H1 (cell line): Measurements from ENCODE around the gene NR2F6. TPM values are rescaled to one million over a fixed set of nuclear protein-coding genes. Genes with fewer than 3 reads are reported as not detected.

Source experiments
- CTCF ChIA-PET: fragments of 300-600 bp; sonication (Branson Sonifier 250); formaldehyde crosslinking; loops from one replicate; lab custom pipeline; 2021; ENCODE audit not compliant: partially characterized antibody; lab: Charles Lee
- POLR2A ChIA-PET: fragments of 300-600 bp; sonication (Branson Sonifier 250); formaldehyde crosslinking; loops from one replicate; lab custom pipeline; 2021; ENCODE audit warnings: inconsistent platforms; ENCODE audit not compliant: partially characterized antibody; lab: Charles Lee
- DNase-seq, 2 experiments: peaks; one replicate each; pipeline versions ENCODE4 v3.0.0 to v3.0.0-alpha.2; 2010 to 2022; ENCODE audit warnings: low spot score in 2 of 2, low read depth in 1 of 2, mixed read lengths in 1 of 2
- FAIRE-seq: peaks from 2 replicates; lab custom pipeline; 2011; peaks lifted over from hg19 to GRCh38; lab: Jason Lieb, UNC
- H2AFZ ChIP-seq: 2 replicates; pipeline ENCODE4 v1.8.1; 2012; ENCODE audit warnings: low read length, inconsistent platforms
- H2AK5ac ChIP-seq: 2 replicates; pipeline ENCODE4 v1.6.1; 2013; ENCODE audit warnings: low read depth, low read length
- H2BK120ac ChIP-seq: replicated peaks from 2 replicates; pipeline ENCODE3; 2013; ENCODE audit warnings: low read depth, low read length, inconsistent platforms
- H2BK12ac ChIP-seq: 2 replicates; pipeline ENCODE4 v1.6.1; 2013; ENCODE audit warnings: low read depth, low read length
- H2BK15ac ChIP-seq: 2 replicates; pipeline ENCODE4 v1.6.1; 2013; ENCODE audit warnings: low read length
- H2BK20ac ChIP-seq: 2 replicates; pipeline ENCODE4 v1.6.1; 2013; ENCODE audit warnings: low read length
- H2BK5ac ChIP-seq: 2 replicates; pipeline ENCODE4 v1.6.1; 2013; ENCODE audit warnings: low read depth, low read length
- H3K14ac ChIP-seq: 2 replicates; pipeline ENCODE4 v1.6.1; 2013; ENCODE audit warnings: inconsistent platforms; ENCODE audit not compliant: insufficient read length
- H3K18ac ChIP-seq: 2 replicates; pipeline ENCODE4 v1.6.1; 2013; ENCODE audit warnings: low read length; ENCODE audit errors: extremely low read depth
- H3K23ac ChIP-seq: 2 replicates; pipeline ENCODE4 v1.6.1; 2013; ENCODE audit warnings: inconsistent platforms; ENCODE audit not compliant: insufficient read length
- H3K23me2 ChIP-seq: 2 replicates; pipeline ENCODE4 v1.6.1; 2013; ENCODE audit warnings: low read depth, low read length
- H3K27ac ChIP-seq: 2 replicates; pipeline ENCODE4 v1.6.1; 2011; ENCODE audit warnings: low read depth, low read length, inconsistent platforms
- H3K27me3 ChIP-seq, 4 experiments: replicated peaks in 1 of 4; 1 replicate in 1 of 4; 2 replicates in 3 of 4; pipeline versions ENCODE4 v1.6.1 to v1.8.1; 2011 to 2013; ENCODE audit warnings: low read length in 3 of 4, mild to moderate bottlenecking in 3 of 4, inconsistent platforms in 2 of 4, mixed read lengths in 2 of 4, moderate library complexity in 1 of 4; ENCODE audit not compliant: control insufficient read depth in 3 of 4, insufficient read depth in 3 of 4; ENCODE audit errors: extremely low read depth in 1 of 4
- H3K36me3 ChIP-seq, 4 experiments: 2 replicates each; pipeline versions ENCODE4 v1.6.1 to v1.8.1; 2011 to 2013; ENCODE audit warnings: mild to moderate bottlenecking in 4 of 4, low read length in 3 of 4, moderate library complexity in 2 of 4, control low read depth in 1 of 4, inconsistent platforms in 1 of 4; ENCODE audit not compliant: insufficient read depth in 4 of 4, control insufficient read depth in 2 of 4
- H3K4ac ChIP-seq: replicated peaks from 2 replicates; pipeline ENCODE3; 2013; ENCODE audit warnings: low read length, low read depth, mixed read lengths, inconsistent platforms; ENCODE audit not compliant: insufficient read length
- H3K4me1 ChIP-seq, 4 experiments: replicated peaks in 1 of 4; 1 replicate in 1 of 4; 2 replicates in 3 of 4; pipeline versions ENCODE4 v1.6.1 to v1.8.1; 2011 to 2013; ENCODE audit warnings: low read length in 3 of 4, inconsistent platforms in 2 of 4, mixed read lengths in 1 of 4; ENCODE audit not compliant: insufficient read depth in 4 of 4, control insufficient read depth in 3 of 4
- H3K4me2 ChIP-seq, 2 experiments: 2 replicates each; pipeline versions ENCODE4 v1.6.1 to v1.8.1; 2011 to 2013; ENCODE audit warnings: low read depth in 2 of 2, low read length in 2 of 2, control low read depth in 1 of 2, inconsistent platforms in 1 of 2, mild to moderate bottlenecking in 1 of 2; ENCODE audit not compliant: insufficient read depth in 1 of 2
- H3K4me3 ChIP-seq, 4 experiments: fragments of 200-600, 300-600 bp in 1 of 4; sonication (generic), shearing (Covaris generic), sonication (Bioruptor Twin) in 1 of 4; 2 replicates each; pipeline versions ENCODE4 v1.5.1 to v1.8.1; 2011 to 2016; ENCODE audit warnings: low read length in 4 of 4, low read depth in 3 of 4, control low read depth in 2 of 4, inconsistent platforms in 2 of 4, mild to moderate bottlenecking in 2 of 4, mixed read lengths in 1 of 4, moderate library complexity in 1 of 4; ENCODE audit not compliant: insufficient read depth in 2 of 4; ENCODE audit errors: extremely low read depth in 1 of 4
- H3K56ac ChIP-seq: replicated peaks from 2 replicates; pipeline ENCODE3; 2013; ENCODE audit warnings: low read depth, mild to moderate bottlenecking, mixed read lengths, low read length, inconsistent platforms; ENCODE audit not compliant: insufficient read length
- H3K79me1 ChIP-seq: 2 replicates; pipeline ENCODE4 v1.6.1; 2013; ENCODE audit warnings: low read depth, low read length, control low read depth
- H3K79me2 ChIP-seq, 2 experiments: 2 replicates each; pipeline versions ENCODE4 v1.6.1 to v1.8.1; 2012 to 2013; ENCODE audit warnings: low read length in 2 of 2, mild to moderate bottlenecking in 2 of 2, inconsistent platforms in 1 of 2; ENCODE audit not compliant: insufficient read depth in 2 of 2, control insufficient read depth in 1 of 2
- H3K9ac ChIP-seq, 4 experiments: replicated peaks in 1 of 4; 1 replicate in 1 of 4; 2 replicates in 3 of 4; pipeline versions ENCODE4 v1.6.1 to v1.8.1; 2011 to 2013; ENCODE audit warnings: low read depth in 3 of 4, low read length in 3 of 4, control low read depth in 2 of 4, mild to moderate bottlenecking in 2 of 4, moderate library complexity in 2 of 4, inconsistent platforms in 1 of 4; ENCODE audit errors: extremely low read depth in 1 of 4
- H3K9me3 ChIP-seq, 2 experiments: 2 replicates each; pipeline versions ENCODE4 v1.6.1 to v1.8.1; 2012 to 2013; ENCODE audit warnings: mild to moderate bottlenecking in 2 of 2, moderate library complexity in 2 of 2, control low read depth in 1 of 2, inconsistent platforms in 1 of 2, low read depth in 1 of 2, low read length in 1 of 2, mixed read lengths in 1 of 2; ENCODE audit not compliant: insufficient read depth in 2 of 2
- H4K20me1 ChIP-seq, 2 experiments: replicated peaks in 1 of 2; 2 replicates each; pipeline versions ENCODE3 to v1.8.1; 2011 to 2013; ENCODE audit warnings: inconsistent platforms in 2 of 2, low read length in 2 of 2, mild to moderate bottlenecking in 1 of 2; ENCODE audit not compliant: insufficient read depth in 2 of 2, control insufficient read depth in 1 of 2
- H4K5ac ChIP-seq: 2 replicates; pipeline ENCODE4 v1.6.1; 2013; ENCODE audit warnings: low read length, low read depth, mixed read lengths, inconsistent platforms; ENCODE audit not compliant: insufficient read length
- H4K8ac ChIP-seq: 2 replicates; pipeline ENCODE4 v1.8.0; 2013; ENCODE audit warnings: mild to moderate bottlenecking, moderate library complexity, low read length, inconsistent platforms; ENCODE audit not compliant: insufficient read depth; ENCODE audit errors: extremely low read depth
- H4K91ac ChIP-seq: replicated peaks from 2 replicates; pipeline ENCODE3; 2013; ENCODE audit warnings: low read length, mixed read lengths, inconsistent platforms; ENCODE audit not compliant: insufficient read length
- BACH1 ChIP-seq: IDR thresholded peaks from 2 replicates; pipeline ENCODE4 v1.6.1; 2012; ENCODE audit warnings: low read length, improper control_type of control experiment
- CTBP2 ChIP-seq: IDR thresholded peaks from 2 replicates; pipeline ENCODE4 v1.7.0; 2011; ENCODE audit warnings: borderline replicate concordance, mild to moderate bottlenecking, moderate library complexity, mixed read lengths, low read length; ENCODE audit not compliant: insufficient read depth, insufficient read length
- HDAC6 ChIP-seq: IDR thresholded peaks from one replicate; pipeline ENCODE4 v1.7.1; 2012; ENCODE audit warnings: low read depth, mild to moderate bottlenecking, inconsistent platforms, low read length, moderate library complexity
- JUN ChIP-seq: IDR thresholded peaks from 2 replicates; pipeline ENCODE4 v1.6.1; 2011; ENCODE audit warnings: low read depth, mild to moderate bottlenecking, improper control_type of control experiment, low read length
- KDM1A ChIP-seq: fragments of 200-600, 300-600 bp; sonication (generic); IDR thresholded peaks from 2 replicates; pipeline ENCODE4 v1.7.1; 2016; ENCODE audit warnings: mild to moderate bottlenecking, low read length, borderline replicate concordance
- KDM4A ChIP-seq: IDR thresholded peaks from one replicate; pipeline ENCODE4 v1.7.1; 2012; ENCODE audit warnings: low read depth, mild to moderate bottlenecking, moderate library complexity, low read length, inconsistent platforms; ENCODE audit not compliant: severe bottlenecking
- PHF8 ChIP-seq: fragments of 200-600 bp; sonication (generic); conservative IDR thresholded peaks from 2 replicates; pipeline ENCODE4 v1.7.1; 2012; ENCODE audit warnings: low read depth, mild to moderate bottlenecking, inconsistent platforms, low read length, moderate library complexity
- POLR2A ChIP-seq, 2 experiments: IDR thresholded peaks; 1 replicate in 1 of 2; 2 replicates in 1 of 2; pipeline ENCODE4 v1.6.1; 2011; ENCODE audit warnings: low read depth in 2 of 2, low read length in 2 of 2, mild to moderate bottlenecking in 2 of 2; ENCODE audit errors: control extremely low read depth in 1 of 2
- RAD21 ChIP-seq, 2 experiments: IDR thresholded peaks in 1 of 2; conservative IDR thresholded peaks in 1 of 2; 2 replicates each; pipeline ENCODE4 v1.6.1; 2011; ENCODE audit warnings: low read depth in 2 of 2, low read length in 2 of 2, improper control_type of control experiment in 1 of 2, inconsistent platforms in 1 of 2, mild to moderate bottlenecking in 1 of 2, moderate library complexity in 1 of 2
- RFX5 ChIP-seq: IDR thresholded peaks from 2 replicates; pipeline ENCODE4 v1.6.1; 2011; ENCODE audit warnings: low read depth, low read length, improper control_type of control experiment, borderline replicate concordance
- SIRT6 ChIP-seq: IDR thresholded peaks from one replicate; pipeline ENCODE4 v1.7.1; 2012; ENCODE audit warnings: low read length, inconsistent platforms
- SP2 ChIP-seq: IDR thresholded peaks from 2 replicates; pipeline ENCODE4 v1.6.1; 2012; ENCODE audit warnings: mild to moderate bottlenecking, low read length, inconsistent platforms
- WGBS, 2 experiments: shearing (Covaris generic) in 1 of 2; methylation state at CpG; one replicate each; pipeline versions ENCODE4 v1.1.6 to v1.1.7; 2013 to 2015; ENCODE audit warnings: low lambda C conversion rate in 2 of 2, mixed read lengths in 2 of 2, inconsistent platforms in 1 of 2, low coverage in 1 of 2, missing lambda C conversion rate in 1 of 2; ENCODE audit not compliant: insufficient replicate concordance in 2 of 2, insufficient coverage in 1 of 2, insufficient read length in 1 of 2; ENCODE audit errors: extremely low coverage in 1 of 2, missing lambda C conversion rate in 1 of 2; 5-methylcytosine and 5-hydroxymethylcytosine counted together
- polyA plus RNA-seq, 7 experiments: library from polyadenylated mRNA; depleted of rRNA in 3 of 7; stranded (reverse) in 5 of 7; unstranded in 2 of 7; fragments of >200 nt in 5 of 7; fragments of 200-250 nt in 2 of 7; gene quantifications; 1 replicate in 5 of 7; 2 replicates in 1 of 7; 4 replicates in 1 of 7; pipeline versions ENCODE4 v1.2.1 to v1.2.3, GENCODE V29; 2011 to 2013; ENCODE audit warnings: missing spikeins in 2 of 7, mixed read lengths in 2 of 7
- total RNA-seq: library from RNA; stranded (reverse); fragmentation: NEBNext Ultra II Directional; extraction: Animal tissue kit (Norgen Biotek cat#: 25700); gene quantifications from 2 replicates; pipeline ENCODE4 v1.2.1, GENCODE V29; 2021
- TF ChIP-seq, protein P1 (sequence below): IDR thresholded peaks from 2 replicates; pipeline ENCODE4 v1.6.1; 2012; ENCODE audit warnings: inconsistent platforms

Gene NR2F6
- total and polyA plus RNA-seq, 2 of the 8 experiments (the other 6 are each of a cell fraction or from before 2014, with no cell fraction given), result 99.7 to 114 TPM

DNA sequence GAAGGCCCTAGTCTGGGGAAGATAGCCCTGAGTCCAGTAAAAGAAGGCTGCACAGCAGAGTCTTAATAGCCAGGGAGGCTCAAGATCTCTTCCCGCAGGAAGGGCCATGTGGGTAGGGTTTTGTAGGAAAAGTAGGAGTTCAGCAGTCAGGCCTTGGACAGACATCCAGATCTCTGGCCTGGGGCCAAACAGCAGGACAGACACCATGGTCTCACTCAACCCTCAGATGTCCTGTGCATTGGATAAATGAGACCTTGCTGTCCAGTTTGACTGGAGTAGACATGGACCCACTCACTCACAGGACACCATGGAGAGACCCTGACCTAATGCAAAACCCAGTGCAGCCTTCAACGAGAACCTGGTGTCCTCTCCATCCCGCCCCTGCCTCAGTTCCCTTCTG lies 15.8 kb downstream of the NR2F6 start:
- peaks cover 9 to 19% of the 10 kb centered on the region in 2 experiments for H4K20me1 ChIP-seq
- WGBS, 2 experiments, result 100% methylated on average over 3 of the region's 3 CpGs; no CpG with 5 or more reads in 1 of the 2 experiments
- no peak overlapping the region for H4K8ac ChIP-seq
- no peak overlapping the region for H2AK5ac ChIP-seq
- H3K9me3 ChIP-seq, result no peaks in the 10 kb centered on the region
- H2BK5ac ChIP-seq, result no peak overlapping the region
- DNase-seq (no peak), FAIRE-seq (no peak)
- H2AFZ ChIP-seq, result no peak overlapping the region
- no peak overlapping the region for H3K4ac ChIP-seq
- no peaks in the 10 kb centered on the region for H3K27me3 ChIP-seq
- no peak overlapping the region for H2BK12ac ChIP-seq
- no peak overlapping the region for H2BK15ac ChIP-seq
- H4K91ac ChIP-seq, result no peak overlapping the region
- H4K5ac ChIP-seq, result no peak overlapping the region
- H3K4me3 ChIP-seq, result no peak overlapping the region
- no peak overlapping the region; the same call in 1 of the 2 replicates for H3K27ac ChIP-seq
- no peak overlapping the region for H3K9ac ChIP-seq
- H3K4me1 ChIP-seq, result peaks cover 0 to 4% (median 4%) of the 10 kb centered on the region in 4 experiments; a peak in 6 of 7 replicates
- H3K18ac ChIP-seq, result no peak overlapping the region
- H3K79me2 ChIP-seq, result peaks cover under 1 to 29% of the 10 kb centered on the region in 2 experiments; a peak in 3 of 4 replicates
- peaks cover 4 to 34% (median 13%) of the 10 kb centered on the region in 4 experiments; a peak in 7 of 8 replicates for H3K36me3 ChIP-seq
- no peak overlapping the region for H3K14ac ChIP-seq
- H3K23me2 ChIP-seq, result peaks cover 1% of the 10 kb centered on the region; the same call in 1 of the 2 replicates
- POLR2A ChIA-PET, result interaction anchor here (0.8 to 12.3 kb wide), 7 partner anchors 9 to 63 kb away, joined by 3 to 118 read pairs (median 6); partner anchors contain the start of genes ANKLE1, NR2F6, USE1 and USHBP1
- H2BK120ac ChIP-seq, result no peak overlapping the region
- peaks cover 12% of the 10 kb centered on the region for H3K79me1 ChIP-seq
- no peak overlapping the region for H2BK20ac ChIP-seq
- CTCF ChIA-PET, result interaction anchor here (0.8 to 2.9 kb wide), 4 partner anchors 13 to 53 kb away, joined by 3 to 8 read pairs (median 4); partner anchors contain the start of gene ANKLE1
- H3K4me2 ChIP-seq, result no peak overlapping the region
- no peak overlapping the region for H3K23ac ChIP-seq
- H3K56ac ChIP-seq, result no peak overlapping the region
- TF ChIP-seq BACH1 (no peak), KDM1A (no peak), PHF8 (no peak), JUN (no peak), CTBP2 (no peak), RFX5 (no peak), RAD21 (IDR thresholded peaks at IDR 0.05 in 1 of 2, conservative IDR thresholded peaks at IDR 0.05 in 1 of 2; ENCODE audit: low read depth in 2 of 2, low read length in 2 of 2) (no peak), HDAC6 (no peak), SIRT6 (no peak), KDM4A (no peak), SP2 (no peak), POLR2A (IDR thresholded peaks at IDR 0.05; ENCODE audit: control extremely low read depth in 1 of 2, low read depth in 2 of 2, low read length in 2 of 2) (no peak)
- TF ChIP-seq, protein P1, sequence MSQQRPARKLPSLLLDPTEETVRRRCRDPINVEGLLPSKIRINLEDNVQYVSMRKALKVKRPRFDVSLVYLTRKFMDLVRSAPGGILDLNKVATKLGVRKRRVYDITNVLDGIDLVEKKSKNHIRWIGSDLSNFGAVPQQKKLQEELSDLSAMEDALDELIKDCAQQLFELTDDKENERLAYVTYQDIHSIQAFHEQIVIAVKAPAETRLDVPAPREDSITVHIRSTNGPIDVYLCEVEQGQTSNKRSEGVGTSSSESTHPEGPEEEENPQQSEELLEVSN, result no peak
